Activated CD8-positive, alpha-beta memory T cell treated with anti-CD3 and anti-CD28 coated beads, Interleukin-2, amount 50 U/mL, for 48 hours (primary cell): Measurements from ENCODE around the gene TP53TG5.

ENCODE experiments used
- DNase-seq: peaks from one replicate; pipeline ENCODE4 v3.0.0-alpha.2; 2020

Gene TP53TG5

DNA sequence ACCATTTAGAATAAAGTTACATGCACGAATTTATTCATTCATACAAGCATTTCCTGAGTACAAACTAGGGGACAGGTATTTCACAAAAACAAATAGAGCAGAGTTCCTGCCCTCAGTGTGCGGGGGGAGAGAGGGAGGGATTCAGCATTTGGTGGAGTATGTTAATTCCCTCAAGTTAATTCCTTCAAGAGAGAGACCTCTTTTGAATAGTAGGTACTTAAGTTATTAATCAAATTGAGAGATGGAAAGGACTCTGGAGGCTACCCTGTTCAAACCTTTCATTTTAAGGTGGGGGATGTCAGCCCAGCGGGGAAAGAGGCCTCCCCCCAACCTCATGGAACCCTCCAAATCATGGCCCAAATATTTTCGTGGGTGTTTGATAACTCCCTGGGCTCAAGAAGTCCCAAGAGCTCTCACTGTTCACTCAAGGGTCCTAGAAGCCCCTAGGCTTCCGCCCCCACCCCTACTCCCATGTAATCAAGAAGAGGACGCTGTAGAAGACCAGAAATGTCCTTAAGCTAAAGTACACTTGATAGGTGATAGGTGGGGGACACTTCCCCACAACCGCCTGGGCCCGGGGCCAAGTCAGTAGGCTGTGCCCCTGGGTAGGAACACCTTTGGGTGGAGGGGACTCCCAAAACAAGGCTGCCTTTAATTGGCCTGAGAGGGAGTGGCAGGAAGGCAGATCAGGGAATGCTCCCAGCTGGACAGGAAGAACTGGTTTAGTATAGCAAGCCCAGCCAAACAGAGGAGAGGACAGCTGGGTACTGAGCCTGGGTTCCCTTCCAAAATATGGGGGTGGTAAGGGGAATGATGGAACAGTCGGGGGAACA is 32.8 kb downstream of the TP53TG5 start:
- no peak for DNase-seq

DNA sequence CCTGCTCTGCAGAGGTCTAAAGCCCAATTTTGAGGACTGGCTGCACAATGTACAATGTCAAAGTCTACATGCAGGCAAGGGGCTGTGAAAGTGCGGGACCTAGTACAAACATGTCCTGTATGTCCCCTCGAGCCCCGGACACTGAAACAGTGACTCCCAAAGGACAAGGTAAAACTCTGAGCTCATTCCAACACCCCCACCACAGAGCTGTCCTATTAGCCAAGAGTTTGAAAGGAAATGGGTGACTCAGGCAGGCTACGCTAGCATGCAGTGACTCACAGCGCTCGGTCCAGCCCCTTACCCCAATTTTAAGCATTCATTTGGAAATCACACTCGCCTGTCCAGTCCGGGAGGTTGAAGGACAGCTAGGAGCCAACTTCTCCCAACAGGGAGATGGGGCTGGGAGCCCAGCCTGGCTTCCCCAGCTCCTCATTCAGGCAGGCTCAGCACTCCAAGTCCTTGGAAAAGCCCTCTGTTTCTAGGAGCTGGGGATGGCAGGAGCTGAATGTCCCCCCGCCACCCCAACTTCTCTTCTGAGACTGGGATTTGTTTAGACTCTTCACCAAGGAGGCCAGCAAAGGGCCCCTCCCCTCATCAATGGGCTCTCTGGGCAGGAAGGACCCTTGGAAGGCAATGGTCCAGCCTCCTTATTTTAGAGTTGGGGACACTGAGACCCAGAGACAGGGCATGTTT is 33.8 kb downstream of the TP53TG5 start:
- DNase-seq: no peak

DNA sequence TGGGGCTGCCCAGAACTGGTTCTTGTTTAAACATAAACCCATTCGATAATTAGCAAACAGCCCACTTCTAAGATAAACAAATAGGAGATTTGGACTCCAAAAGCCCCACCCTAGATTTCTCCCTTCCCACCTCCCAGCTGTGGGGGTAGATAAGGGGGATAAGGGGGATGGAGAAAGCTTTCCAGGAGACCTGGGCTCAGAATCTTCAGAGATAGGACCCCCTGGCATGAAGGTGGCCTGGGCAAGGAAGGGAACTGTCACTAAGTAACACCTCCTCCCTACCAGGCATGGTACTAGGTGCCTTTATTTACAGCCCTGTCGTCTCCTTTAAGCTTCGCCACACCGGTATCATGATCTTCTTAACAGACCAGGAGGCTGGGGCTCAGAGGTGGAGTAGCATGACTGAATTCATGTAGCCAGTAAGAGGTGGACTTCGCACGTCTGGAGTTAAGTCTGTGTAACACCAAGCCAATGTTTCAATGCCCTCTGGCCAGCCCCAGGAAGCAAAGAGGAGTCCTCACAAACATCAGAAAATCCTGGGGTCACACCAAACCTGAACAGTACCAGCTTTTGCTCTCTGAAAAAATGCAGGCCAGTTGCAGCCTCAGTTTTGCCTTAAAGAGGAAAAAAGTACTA is 34.5 kb downstream of the TP53TG5 start:
- no peak for DNase-seq

DNA sequence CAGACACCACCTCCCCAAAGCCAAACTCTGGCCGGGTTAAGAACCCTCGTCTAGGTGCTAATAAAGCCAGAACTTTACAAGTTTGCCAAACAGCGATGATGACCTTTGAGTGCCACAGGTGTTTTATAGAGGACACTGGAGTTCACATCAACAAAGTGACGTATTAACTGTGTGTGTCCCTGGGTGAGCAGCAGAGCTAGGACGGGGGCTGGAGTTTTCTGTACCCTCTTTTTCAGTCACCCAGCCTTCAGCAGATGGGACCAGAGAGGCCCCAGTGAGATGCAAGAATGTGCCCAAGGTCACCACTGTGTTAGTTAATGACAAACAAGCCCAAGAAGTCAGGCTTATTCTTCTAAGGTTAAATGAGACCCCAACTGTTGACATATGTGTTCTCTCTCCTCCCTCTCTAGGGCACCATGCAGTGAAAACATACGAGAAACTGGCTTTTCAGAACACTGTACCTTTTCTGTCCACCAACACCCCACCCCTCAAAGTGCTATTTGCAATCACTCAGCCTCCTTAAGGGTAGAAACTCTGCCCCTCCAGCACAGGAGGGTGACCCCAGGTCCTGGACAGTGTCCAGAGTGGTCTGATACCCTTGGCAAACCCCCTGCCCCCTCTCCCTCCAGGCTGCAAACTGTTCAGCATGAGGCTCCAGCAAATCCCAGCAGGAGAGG is 35.1 kb downstream of the TP53TG5 start:
- DNase-seq: no peak

DNA sequence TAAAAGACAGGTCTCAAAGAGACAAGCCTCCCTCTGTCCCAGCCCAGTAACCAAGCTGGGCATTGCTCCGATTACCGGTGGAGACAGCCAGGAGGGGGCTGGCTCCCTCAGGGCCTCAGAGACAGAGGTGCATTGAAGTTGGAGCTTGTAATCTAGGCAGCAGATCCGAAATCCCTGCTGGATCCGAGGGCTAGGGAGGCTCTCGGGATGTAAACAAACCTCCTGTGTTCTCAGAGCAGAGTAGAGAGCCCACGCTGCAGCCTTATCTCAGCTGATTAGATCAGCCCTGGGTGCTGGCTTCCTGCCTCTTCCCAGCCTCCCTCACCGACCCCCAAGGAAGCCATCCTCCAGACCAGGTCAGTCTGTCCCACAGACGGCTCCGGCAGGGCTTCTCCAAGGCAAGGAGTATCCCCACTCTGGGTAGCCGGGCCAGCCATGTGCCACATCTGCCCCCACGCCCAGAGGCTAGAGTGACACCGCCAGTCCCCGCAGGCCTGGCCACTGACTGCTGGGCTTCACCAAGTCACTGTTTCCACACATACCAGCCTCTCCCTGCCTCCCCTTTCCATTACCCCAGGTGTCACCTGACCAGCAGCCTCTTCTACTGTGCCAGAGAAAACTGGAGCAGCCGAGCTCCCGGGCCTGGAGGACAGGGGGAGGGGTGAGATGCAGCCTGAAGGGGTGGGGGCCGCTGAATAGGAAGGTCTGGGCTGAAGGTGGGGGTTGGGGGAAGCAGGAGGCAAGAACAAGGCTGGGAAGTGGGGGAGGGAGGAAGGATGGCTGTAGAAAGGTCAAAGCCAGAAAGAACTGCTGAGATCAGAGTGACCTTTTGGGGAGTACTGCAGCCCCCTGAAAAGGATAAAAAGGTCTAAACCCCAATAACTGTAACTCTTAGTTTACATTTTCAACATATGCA is 35.9 kb downstream of the TP53TG5 start:
- no peak for DNase-seq

DNA sequence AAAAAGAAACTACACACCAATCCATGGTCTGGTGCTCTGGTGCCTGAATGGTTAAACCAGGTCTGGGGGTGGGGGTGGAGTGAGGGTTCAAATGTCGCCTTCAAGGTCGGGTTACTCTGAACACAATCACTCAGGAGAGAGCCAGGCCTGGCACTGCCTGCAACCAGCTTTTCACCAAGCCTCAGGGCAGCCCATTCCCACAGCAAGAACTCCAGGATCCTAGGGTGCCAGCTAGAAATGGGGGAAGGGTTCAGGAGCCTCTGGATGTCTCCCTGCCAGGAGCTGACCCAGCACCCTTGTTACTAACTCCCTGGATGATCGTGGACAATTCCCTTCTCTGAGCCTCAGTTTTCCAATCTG is 36.6 kb downstream of the TP53TG5 start:
- no peak for DNase-seq

DNA sequence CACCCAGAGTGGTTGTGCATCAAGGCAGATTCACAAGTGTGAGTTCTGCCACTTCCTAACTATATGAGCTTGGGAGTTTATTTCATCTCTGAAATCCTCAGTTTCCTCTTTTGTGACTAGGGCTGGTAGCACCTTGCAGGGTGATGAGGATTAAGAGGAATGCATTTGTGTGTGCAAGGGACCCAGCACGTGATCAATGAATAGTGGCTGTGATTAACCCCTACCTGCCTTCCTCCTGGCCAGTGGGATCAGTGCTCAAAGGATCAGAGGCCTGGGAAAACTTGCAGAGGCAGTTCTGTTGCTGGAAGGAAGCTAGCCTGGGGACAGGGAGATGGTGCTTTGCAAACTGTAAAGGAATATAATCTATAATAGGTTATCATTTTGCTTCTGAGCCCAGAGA is 37.2 kb downstream of the TP53TG5 start:
- no peak for DNase-seq

DNA sequence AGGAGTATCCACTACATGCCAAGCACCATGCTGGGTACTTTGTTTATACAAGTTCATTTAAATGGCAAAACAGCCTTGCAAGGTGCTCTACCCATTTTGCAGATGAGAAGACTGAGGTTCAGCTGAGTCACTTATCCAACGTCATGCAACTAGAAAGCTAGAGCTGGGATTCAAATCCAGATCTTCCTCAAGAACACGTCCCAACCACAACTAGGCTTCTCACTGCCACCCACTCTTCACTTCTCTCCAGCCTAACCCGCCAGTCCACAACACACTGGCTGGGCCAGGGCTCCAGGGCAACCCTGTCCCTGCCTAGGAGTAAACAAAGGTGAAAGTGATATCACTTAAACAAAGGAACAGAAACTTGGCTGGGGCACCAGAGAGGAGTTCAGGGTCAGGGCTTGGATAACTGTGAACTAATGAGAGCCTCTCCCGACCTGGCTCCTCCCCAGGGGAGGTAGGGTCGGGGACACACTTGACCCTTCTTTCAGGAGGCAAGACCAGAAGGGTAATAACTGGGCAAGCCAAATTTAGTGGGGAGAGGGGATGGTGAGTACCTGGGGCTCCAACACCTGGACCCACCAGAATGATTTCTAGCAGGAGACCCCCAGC is 37.8 kb downstream of the TP53TG5 start:
- no peak for DNase-seq

DNA sequence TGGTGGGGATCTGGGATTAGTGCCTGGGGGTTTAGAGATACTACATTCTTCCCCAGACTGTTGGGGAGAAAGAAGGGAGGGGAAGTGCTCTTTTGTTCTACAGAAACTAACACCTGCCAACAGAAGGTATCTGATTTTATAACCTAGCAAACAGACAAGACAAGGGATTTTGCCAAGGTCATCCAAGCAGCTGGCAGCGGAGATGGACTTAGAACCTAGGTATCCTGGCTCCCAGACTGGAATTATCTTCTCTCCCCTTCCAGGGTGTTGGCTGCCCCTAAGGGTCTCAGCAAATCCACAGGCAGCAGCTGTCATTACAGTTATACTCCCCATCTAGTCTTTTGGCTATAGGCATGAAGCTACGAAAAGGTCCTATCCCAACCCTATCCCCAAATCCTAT is 38.3 kb downstream of the TP53TG5 start:
- DNase-seq: no peak

DNA sequence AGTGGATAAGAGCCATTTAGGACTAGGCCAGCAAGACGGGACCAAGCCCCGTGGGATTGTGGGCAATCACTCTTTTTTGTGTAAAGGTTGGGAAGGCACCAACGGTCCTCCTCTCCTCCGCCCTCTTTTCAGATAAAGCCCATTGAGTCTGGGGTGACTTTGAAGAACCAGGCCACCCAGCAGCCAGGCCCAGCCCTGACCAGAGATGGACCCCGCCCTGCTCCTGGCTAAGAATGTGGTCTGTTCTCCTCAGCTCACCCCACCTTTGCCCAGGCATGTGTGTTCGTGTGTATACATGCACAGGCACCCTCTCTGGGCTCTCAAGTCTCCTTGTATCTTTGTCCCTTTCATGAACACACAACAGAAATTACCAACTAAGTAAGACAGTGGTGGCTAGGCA is 39.0 kb downstream of the TP53TG5 start:
- no peak for DNase-seq

DNA sequence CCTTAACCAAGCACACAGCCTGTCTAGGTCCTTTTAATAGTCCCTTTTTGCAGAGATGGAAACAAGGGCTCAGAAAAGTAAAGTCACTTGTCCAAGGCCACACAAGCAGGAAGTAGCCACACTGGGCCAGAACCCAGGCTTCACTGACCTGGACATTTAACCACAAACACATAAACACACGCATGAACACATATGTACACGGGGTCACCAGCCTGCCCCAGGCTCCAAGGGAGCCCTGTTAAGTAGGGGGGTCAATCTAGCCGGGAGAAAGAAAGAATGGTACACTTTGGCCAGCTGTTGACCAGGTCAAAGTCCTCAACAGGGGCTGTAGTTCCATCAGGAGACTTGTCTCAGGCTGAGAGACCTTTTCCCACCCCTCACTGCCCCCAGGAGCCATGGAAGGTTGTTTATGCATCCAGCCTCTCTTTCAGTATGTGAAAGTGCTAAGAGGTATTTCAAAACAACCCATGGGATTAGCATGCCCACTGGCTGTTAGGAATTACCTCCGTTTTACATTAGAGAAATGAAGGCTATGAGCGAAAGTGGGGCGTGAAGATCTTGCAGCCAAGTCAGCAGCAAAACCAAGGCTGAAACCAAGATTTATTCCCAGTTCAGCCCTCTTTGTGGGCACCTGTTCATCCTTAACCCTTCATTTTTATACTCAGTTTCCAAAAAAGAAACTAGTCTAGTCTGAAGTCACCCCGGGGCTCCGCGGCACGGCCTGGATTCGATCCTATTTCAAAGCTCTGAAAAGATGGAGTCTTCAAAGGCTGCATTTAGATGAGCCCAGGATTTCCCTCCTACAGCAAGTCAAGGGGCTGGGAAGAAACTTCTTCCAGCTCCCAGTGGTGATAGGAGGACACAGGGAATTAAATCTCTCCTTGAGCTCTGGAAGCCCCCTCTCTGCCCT is 39.7 kb downstream of the TP53TG5 start:
- no peak for DNase-seq

DNA sequence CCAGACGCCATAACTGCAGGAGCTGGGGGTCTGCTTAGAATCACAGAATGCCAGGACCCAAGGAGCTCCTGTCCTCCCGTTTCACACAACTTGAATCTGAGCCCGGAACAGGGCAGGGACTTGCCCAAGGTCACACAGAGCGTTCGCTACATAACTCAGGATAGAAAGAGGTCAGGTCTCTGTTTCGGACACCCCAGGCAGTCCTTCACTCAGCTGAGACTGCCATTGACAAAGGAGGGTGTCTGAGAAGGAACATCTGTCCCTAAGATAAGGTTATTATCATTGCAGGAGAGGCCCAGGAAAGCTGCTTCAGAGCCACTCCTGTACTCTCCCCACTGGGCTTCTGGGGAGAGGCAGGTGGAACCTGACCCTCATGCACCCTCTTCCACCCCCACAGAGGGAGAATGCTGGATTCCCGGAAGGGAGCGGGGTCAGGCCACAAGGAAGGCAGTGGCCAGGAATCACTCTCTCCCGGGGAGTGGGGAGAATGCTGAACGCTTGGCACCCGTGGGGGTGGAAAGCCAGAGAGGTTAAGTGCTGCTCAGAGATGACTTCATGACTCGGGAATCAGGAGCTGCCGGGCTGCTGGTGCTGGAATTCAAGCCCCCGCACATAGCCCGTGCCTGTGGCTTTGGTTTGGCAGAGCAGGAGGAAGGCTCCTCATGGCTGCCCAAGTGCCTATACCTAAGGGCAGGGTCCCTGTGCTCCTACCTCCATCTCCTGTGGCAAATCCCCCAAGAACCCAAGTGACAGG is 40.6 kb downstream of the TP53TG5 start:
- no peak for DNase-seq

DNA sequence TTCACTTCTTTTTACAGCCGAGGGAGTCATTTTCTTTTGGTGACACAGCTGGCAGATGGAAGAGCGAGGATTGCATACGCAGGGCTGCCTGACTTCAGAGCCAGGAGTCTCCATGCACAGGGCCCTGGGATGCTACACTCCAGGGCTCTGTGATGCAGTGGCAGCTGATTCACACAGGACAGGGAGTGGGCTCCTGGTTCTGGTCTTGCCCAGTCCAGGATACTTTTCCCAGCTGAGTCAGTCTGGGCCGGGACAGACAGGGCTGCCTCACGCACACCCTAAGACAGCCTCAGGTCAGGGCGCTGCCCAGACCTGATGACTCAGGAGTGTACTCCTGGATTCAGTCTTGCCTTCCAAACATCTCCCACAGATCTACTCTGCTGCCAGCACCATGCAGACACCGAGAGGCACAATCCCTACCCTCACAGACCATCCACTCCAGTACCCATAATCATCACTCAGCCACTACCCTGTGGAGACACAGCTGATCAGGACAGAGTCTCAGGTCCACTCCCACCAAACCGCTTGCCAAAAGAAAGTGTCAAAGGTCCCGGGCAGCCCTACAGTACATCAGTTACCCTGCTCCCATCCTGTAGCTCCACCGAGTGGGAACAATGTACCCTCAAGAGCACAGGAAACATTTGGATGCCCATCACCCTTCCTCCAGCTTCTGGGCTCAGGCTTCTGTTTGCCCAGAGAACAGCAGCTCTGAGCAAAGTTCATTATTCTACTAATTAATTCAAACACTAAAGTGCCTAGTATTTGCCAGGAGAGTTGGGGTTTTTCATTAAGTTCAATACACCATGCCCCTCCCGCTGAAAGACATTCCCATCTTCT is 41.4 kb downstream of the TP53TG5 start:
- no peak for DNase-seq

DNA sequence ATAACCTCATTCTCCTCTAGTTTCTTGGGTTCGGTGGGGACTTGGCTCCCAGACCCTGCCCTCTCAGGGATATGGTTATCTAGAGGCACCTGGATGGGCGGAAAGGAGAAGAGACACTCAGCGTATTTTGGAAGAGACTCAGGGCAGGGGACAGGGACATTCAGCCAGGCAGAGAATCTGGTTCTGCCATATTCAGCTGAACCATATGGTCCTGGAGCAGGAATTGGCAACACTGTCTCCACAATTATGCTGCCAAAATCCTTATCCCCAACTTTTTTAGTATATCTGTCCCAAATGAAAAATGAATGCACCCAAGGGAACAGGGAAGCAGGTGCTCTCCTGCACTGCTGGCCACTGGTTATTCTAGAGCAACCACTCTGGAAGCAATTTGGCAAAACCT is 47.6 kb downstream of the TP53TG5 start:
- no peak for DNase-seq

DNA sequence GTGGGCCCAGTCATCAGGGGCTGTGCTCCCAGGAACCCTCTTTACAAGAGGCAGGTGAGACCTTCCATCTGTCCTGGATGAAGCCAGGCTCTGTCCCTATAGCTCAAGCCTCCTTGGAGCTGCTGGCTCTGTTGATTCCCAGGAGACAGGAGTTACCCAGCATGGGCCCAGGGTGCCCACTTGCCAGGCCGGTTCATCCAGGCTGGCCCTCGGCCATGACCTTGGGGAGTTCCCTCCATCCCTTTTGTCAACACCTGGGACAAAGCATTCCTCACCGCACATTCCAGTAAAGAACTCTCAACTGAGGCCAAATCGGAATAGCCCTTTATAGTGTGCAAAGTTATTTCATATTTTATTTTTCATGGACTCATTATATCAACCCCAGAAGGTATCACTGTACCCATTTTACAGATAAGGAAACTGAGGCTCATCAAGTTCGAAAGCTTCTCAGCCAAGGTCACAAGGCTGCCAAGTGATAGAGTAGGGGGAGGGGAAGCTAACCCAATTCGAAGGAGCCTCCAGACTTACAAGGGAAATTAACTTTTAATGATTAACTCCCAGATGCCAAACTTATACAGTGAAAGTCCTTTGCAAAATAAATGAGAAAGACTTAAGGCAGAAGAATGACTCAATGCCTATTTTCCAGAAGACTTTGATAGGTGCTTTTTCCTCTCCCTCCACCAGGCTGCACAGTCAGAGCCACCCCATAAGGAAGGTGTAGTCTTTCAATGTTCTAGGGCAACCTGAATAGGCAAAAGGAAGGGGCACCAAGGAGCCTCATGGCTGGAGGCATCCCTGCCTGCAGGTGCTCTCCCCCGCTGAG is 48.4 kb downstream of the TP53TG5 start:
- DNase-seq: no peak

DNA sequence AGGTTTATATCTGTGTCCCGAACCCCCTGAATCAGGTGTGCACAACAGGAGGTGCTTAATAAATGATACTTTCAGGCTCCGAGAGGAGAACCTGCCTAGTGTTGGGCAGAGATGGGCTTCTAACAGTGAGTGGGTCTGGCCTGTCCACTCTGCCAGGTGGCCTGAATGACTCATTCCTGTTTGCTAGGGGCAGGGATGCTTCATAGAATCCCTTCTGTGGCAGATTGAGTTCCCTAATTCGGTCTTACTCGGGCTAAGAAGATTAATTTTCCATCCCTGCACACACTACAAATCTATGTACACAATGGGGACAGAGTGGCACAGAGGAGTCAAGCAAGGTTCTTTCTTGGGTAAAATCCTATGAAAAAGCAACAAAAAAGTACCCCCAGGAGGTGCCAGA is 49.7 kb downstream of the TP53TG5 start:
- no peak for DNase-seq

DNA sequence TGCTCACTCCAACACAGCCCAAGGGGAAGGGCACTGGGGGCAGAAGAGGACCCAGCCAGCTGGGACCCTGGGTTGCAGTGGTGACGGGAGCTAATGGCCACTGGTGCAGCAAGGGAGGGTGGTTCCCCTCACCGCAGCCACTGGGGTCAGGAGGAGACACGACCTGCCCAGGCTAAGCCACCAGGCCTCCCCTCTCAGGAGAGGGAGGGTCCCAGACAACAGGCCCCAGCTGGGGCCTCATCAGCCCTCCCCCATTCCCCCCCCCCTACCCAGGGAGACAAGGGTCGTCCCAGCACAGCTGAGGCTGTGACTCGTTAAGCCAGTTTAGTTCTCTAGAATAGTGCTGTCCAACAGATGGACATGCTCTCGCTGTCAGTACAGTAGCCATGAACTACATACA is 52.8 kb downstream of the TP53TG5 start:
- no peak for DNase-seq

DNA sequence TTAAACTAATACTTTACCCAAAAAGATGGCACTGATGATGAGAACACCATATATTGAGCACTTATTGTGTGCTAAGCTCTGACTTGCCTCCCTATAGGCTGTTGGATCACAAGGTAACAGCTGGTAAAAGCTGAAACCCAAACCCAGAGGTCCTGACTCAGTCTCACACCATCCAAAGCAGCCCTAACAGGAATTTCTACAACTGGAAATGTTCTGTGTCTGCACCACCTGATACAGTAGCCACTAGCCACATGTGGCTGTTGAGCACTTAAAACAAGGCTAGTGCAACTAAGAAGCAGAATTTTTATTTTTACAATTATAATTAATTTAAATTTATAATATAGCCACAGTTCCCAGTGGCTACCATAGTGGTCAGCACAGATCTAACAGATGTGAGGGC is 54.4 kb downstream of the TP53TG5 start:
- DNase-seq: no peak
